ENCODE measurements around the gene CXCR2. TPM values are rescaled to one million over a fixed set of nuclear protein-coding genes. Genes with fewer than 3 reads are reported as not detected.

The CXCR2 gene
- under 1 TPM; 0.28 to 0.57 TPM for total RNA-seq

DNA sequence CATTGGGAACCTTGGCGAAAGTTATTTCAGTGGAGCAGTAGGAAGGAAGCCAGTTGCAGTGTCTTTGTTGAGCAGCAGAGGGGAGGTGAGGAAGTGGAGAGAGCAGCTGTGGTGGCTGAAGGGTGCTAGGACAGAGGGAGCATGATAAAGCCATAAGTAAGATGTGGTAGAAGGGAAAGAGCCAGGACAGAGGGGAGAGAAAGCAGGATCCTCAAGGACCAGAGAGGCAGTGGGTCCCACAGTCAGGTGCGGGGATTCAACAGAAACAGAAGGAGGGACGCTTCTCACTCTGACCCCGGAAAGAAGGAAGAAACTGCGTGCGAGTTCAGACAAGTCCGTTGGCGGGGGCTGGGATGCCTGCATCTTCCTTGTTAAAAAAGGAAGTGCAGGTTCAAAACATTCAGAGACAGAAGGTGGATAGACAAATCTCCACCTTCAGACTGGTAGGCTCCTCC is at the start of gene CXCR2:
TSS of gene CXCR2 (plus strand) at position 403 of the 455 bp plus-strand sequence. CDS start 8,774 bp downstream, outside the sequence.
- POLR2A ChIA-PET = interaction anchor here (0.5 kb wide), 1 partner anchor 375 kb away, joined by 3 read pairs; no protein-coding TSS in a partner anchor
- Mint-ChIP-seq H3K4me1 (peaks cover 9% of the 10 kb centered on the region), H3K27me3 (peaks cover 2% of the 10 kb centered on the region), H3K27ac (peak within 1 kb of the TSS; percentile 76), H3K36me3 (no peaks in the 10 kb centered on the region), H3K9me3 (peaks cover 6% of the 10 kb centered on the region), H3K4me3 (peak within 1 kb of the TSS; percentile 61)
- DNase-seq (no peak), ATAC-seq (ENCODE audit: low read depth) (peak; percentile 79)

DNA sequence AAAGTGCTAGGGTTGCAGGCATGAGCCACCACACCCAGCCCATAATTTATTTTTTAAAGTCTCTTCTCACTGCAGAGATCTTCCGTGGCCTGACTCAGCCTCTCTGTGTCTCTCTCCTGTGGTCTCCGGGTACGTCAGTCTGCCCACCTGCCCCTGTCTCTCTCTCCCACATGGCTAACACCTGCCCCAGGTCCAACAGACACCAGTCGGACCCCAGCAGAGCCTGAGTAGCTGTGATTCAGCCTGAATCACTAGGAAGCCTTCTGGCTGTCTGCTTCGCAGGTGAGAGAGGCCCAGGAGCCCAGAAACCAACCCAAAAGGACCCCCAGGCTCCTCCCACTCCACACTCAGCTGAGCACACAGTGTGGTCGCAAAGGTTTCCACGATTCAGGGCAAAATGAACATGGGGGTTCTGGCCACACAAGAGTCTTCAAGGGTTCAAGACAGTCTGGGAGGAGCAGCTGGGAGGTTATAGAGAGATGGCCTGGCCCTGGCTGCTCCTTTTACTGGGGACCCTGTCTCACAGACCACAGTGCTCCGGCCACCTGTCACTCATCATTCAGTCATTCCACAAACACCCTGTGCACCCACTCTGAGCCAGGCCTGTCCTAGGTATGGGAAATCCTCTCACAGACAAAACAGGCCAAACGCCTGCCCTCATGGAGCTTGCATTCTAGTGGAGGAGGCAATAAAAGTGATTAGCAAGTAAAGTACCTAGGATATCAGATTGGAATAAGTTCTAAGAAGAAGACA is 48.2 kb upstream of the CXCR2 start:
- no peaks in the 10 kb centered on the region for H3K27me3 Mint-ChIP-seq
- DNase-seq = no peak
- no peak overlapping the region for H3K4me3 Mint-ChIP-seq
- H3K36me3 Mint-ChIP-seq = no peaks in the 10 kb centered on the region
- POLR2A ChIA-PET = no interaction called here
- ATAC-seq (ENCODE audit: low read depth) = no peak
- H3K9me3 Mint-ChIP-seq = peaks cover 2% of the 10 kb centered on the region
- H3K4me1 Mint-ChIP-seq = peaks cover 1% of the 10 kb centered on the region
- H3K27ac Mint-ChIP-seq = no peak overlapping the region

DNA sequence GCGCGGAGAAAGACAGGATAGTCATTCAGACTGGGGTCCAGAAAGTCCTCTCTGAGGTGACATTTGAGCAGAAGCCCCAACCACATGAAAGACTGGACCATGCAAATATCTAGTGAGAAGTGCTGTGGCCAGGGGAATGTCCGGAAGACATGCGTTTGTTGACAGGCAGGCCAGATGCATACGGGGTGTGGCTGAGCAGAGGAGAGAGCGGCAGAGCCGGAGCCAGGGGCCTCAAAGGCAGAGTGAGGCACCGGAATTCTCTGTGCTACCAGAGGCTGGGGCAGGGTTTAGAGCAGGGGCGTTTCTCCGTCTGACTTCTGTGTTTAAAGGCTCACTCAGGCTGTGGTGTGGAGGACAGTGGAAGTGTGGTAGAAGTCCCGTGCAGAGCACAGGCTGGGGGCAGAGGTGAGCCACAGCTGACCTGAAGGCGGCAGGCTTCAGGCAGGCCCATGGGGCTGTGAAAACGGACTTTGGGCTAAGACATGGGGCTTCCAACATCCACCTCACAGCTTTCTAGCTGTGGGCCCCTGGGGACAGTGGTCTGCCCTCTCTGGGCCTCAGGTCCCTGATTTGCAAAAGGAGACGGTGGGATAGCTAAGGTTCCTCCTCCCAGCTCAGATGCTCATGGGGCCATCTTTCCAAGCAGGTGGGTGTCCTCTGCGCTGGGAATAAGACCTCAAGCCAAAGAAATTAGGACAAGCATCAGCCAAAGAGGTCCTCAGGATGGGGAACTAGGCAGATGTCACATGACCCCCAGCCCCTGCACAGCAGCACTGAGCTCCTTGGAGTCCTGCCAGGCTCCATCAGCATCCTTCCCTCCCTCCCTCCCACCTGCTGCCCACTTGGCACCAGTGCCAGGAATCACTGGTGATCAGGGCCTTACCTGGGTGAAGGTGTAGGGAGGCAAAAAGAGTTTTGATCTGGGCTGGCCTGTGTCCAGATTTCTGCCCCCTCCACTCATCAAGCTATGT is 45.6 kb upstream of the CXCR2 start:
- POLR2A ChIA-PET = no interaction called here
- no peak for DNase-seq
- Mint-ChIP-seq H3K27me3 (no peaks in the 10 kb centered on the region), H3K27ac (no peak overlapping the region), H3K9me3 (peaks cover 3% of the 10 kb centered on the region), H3K36me3 (peaks cover 2% of the 10 kb centered on the region), H3K4me1 (peaks cover 1% of the 10 kb centered on the region), H3K4me3 (no peak overlapping the region)
- no peak for ATAC-seq (ENCODE audit: low read depth)

DNA sequence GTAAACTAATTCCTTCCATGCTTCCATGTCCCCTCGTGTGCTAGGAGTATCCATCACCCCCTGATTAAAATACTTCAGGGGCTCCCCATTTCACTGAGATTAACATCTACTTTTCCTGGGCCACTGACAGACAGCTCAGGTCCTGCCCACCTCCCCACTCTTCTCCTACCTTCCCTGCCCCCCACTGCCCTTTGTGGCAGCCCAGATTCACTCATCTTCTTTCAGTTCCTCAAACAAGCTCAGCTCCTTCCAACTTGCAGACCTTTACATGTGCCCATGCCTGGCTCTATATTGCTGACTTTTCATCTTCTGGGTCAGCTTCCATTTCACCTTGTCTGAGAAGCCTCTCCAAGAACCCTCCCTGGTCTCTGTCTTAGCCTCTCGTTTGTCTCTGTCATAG is 44.8 kb upstream of the CXCR2 start:
- Mint-ChIP-seq H3K27me3 (no peaks in the 10 kb centered on the region), H3K9me3 (peaks cover 5% of the 10 kb centered on the region), H3K27ac (no peak overlapping the region), H3K36me3 (peaks cover 4% of the 10 kb centered on the region), H3K4me1 (peaks cover 1% of the 10 kb centered on the region), H3K4me3 (no peak overlapping the region)
- DNase-seq (no peak), ATAC-seq (ENCODE audit: low read depth) (no peak)
- POLR2A ChIA-PET = no interaction called here

DNA sequence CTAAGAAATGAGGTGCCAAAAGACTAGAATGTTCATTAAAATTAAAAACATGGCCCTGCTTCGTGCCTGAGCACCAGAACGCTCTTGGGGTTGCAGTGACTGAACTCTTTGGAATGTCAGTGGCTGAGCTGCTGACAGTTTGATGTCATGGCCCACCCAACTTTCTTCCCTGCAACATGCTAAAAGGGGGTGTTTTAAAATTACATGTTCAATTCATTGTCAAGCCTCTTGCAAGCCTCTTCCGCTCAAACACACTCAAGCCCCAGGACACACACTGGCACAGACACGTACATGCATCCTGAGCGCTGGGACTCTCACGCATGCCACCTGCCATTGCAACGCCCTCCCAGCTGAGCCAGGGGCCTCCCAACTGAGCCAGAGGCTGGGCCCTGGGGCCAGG is 44.1 kb upstream of the CXCR2 start:
- DNase-seq = no peak
- H3K27me3 Mint-ChIP-seq = peaks cover 6% of the 10 kb centered on the region
- H3K4me3 Mint-ChIP-seq = no peak overlapping the region
- ATAC-seq (ENCODE audit: low read depth) = no peak
- H3K4me1 Mint-ChIP-seq = peaks cover 1% of the 10 kb centered on the region
- H3K9me3 Mint-ChIP-seq = peaks cover 11% of the 10 kb centered on the region
- peaks cover 9% of the 10 kb centered on the region for H3K36me3 Mint-ChIP-seq
- POLR2A ChIA-PET = no interaction called here
- H3K27ac Mint-ChIP-seq = no peak overlapping the region

DNA sequence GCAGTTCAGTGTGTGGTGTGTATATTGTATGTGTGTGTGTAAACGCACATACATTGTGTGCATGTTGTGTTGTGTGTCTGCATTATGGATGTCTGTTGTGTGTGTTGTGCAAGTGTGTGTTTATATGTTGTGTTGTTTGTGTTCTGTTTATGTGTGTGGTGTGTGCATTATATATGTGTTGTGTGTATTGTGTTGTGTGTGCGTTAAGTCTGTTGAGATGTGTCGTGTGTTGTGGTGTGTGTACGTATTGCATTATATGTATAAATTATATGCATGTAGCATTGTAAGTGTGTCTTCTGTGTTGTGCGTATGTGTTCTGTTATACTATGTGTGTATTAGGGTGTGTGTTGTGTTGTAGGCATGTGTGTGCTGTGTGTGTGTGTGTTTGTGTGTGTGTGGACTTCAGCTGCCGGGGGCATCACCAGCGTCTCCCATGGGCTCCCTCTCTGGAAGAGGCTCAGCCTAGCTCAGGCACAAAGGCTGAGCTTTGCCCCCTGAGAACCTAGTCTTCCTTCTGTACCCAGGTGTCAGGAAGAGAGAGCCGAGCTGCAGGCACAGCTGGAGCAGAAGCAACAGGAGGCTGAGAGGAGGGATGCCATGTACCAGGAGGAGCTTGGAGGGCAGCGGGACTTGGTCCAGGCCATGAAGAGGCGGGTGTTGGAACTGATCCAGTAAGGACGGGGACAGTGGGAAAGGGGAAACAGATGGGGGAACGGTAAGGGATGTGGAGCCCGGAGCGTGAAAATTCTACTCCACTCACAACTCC is 43.1 kb upstream of the CXCR2 start:
- DNase-seq = no peak
- Mint-ChIP-seq H3K9me3 (peaks cover 12% of the 10 kb centered on the region), H3K27me3 (peaks cover 6% of the 10 kb centered on the region), H3K36me3 (peaks cover 10% of the 10 kb centered on the region), H3K4me1 (no peaks in the 10 kb centered on the region), H3K27ac (no peak overlapping the region), H3K4me3 (no peak overlapping the region)
- ATAC-seq (ENCODE audit: low read depth) = no peak
- POLR2A ChIA-PET = no interaction called here

DNA sequence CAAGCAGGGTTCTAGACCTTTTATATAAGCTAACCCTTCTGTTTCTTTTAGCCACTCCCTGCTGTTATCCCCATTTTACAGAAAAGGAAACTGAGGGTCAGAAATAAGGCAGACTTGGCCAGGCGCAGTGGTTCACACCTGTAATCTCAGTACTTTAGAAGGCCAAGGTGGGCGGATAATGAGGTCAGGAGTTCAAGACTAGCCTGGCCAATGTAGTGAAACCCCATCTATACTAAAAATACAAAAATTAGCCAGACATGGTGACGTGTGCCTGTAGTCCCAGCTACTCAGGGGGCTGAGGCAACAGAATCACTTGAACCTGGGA is 42.5 kb upstream of the CXCR2 start:
- POLR2A ChIA-PET = no interaction called here

DNA sequence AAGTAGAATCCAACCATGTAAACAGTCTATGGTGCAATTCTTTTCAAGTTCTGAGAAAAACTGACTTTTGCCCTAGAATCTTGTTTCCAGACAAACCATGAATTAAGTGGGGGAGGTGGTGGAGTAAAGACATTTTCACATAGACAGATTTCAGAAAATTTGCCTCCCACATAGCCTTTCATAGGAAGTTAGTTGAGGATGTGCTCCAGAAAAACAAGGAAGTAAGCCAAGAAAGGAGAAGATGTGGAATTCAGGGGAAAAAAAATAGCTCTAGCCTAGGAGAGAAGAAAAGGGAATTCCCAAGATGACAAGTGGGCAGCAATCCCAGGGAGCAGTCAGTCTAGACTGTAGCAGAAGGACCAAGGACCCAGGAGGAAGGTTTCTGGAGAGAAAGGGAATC is 39.4 kb upstream of the CXCR2 start:
- no peak overlapping the region for H3K4me3 Mint-ChIP-seq
- no peak for DNase-seq
- no peak overlapping the region for H3K27ac Mint-ChIP-seq
- H3K36me3 Mint-ChIP-seq = peaks cover 10% of the 10 kb centered on the region
- H3K9me3 Mint-ChIP-seq = peaks cover 12% of the 10 kb centered on the region
- no peak for ATAC-seq (ENCODE audit: low read depth)
- H3K4me1 Mint-ChIP-seq = no peaks in the 10 kb centered on the region
- POLR2A ChIA-PET = no interaction called here
- peaks cover 8% of the 10 kb centered on the region for H3K27me3 Mint-ChIP-seq

More for the DNA sequence above, 42.5 kb upstream of the CXCR2 start:
- Mint-ChIP-seq H3K4me3 (no peak overlapping the region), H3K9me3 (peaks cover 12% of the 10 kb centered on the region), H3K27ac (no peak overlapping the region), H3K4me1 (no peaks in the 10 kb centered on the region), H3K27me3 (peaks cover 6% of the 10 kb centered on the region), H3K36me3 (peaks cover 10% of the 10 kb centered on the region)
- ATAC-seq (ENCODE audit: low read depth) (no peak), DNase-seq (no peak)

DNA sequence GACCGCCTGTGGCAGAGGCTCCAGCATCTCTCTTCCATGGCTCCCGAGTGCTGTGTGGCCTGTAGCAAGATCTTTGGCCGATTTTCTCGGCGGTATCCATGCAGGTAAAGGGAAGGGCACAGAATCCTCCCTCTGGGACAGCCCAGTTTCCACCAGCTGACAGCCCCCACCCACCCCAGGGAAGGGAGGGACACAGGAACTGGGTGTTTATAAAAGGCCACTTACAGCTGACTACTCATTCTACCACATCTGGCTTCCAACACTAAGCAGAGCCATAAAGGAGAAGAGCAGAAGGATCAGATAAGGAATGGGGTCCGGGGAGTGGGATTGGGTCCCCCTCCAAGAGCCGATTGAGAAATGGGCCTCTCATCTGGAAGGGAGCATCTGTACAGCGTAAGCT is 36.6 kb upstream of the CXCR2 start:
- POLR2A ChIA-PET = no interaction called here
- no peak for ATAC-seq (ENCODE audit: low read depth)
- DNase-seq = no peak
- Mint-ChIP-seq H3K4me1 (no peaks in the 10 kb centered on the region), H3K4me3 (no peak overlapping the region), H3K9me3 (peaks cover 9% of the 10 kb centered on the region), H3K27ac (no peak overlapping the region), H3K27me3 (peaks cover 14% of the 10 kb centered on the region), H3K36me3 (peaks cover 11% of the 10 kb centered on the region)

DNA sequence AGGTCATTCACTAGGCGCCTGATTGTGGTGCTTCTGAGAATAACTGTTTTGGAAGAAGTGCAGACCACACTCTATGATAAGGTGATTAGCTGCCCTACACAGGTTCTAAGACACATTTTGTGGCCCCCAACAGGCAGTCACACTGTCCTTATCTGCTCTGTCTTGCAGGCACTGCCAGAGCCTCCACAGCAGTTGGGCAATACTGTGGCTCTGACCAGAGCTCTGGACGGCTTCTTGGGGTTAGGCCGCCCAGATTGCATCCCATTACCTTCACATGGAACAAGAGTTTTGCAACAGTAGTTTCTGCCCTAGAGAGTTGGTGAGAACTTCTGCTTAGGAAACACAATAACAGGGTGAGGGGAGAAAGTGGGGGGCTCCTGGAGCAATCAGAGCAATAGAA is 34.1 kb upstream of the CXCR2 start:
- no peaks in the 10 kb centered on the region for H3K9me3 Mint-ChIP-seq
- H3K27ac Mint-ChIP-seq = no peak overlapping the region
- no peaks in the 10 kb centered on the region for H3K4me1 Mint-ChIP-seq
- no peak for ATAC-seq (ENCODE audit: low read depth)
- H3K27me3 Mint-ChIP-seq = peaks cover 7% of the 10 kb centered on the region
- no peak overlapping the region for H3K4me3 Mint-ChIP-seq
- H3K36me3 Mint-ChIP-seq = peaks cover 2% of the 10 kb centered on the region
- no peak for DNase-seq
- POLR2A ChIA-PET = no interaction called here

DNA sequence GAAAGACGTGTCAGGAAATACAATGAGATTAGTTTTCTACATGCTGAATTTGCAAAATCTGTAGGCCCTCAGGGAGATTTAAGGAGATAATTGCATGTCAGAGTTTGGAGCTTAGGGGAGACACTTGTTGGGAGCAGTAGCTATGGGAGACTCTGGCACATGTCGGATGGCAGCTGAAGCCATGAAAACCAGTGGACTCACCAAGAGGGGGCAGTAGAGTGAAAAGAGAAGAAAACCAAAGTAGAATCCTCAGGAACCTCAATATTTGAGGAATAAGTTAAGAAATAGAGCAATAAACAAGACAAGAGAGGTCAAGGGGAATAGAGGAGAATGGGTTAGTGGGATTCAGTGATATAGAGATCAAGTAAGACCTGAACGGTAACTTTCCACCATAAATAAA is 31.9 kb upstream of the CXCR2 start:
- H3K9me3 Mint-ChIP-seq = no peaks in the 10 kb centered on the region
- no peak overlapping the region for H3K27ac Mint-ChIP-seq
- POLR2A ChIA-PET = no interaction called here

DNA sequence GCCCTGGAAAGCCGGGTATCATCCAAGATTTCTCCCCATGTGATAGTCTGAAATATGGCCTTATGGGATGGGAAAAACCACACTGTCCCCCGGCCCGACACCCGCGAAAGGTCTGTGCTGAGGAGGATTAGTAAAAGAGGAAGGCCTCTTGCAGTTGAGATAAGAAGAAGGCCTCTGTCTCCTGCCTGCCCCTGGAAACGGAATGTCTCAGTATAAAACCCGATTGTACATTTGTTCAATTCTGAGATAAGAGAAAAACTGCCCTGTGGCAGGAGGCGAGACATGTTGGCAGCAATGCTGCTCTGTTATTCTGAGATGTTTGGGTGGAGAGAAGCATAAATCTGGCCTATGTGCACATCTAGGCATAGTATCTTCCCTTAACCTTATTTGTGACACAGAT is 30.0 kb upstream of the CXCR2 start:
- Mint-ChIP-seq H3K27ac (no peak overlapping the region), H3K36me3 (peaks cover 2% of the 10 kb centered on the region), H3K9me3 (peaks cover 1% of the 10 kb centered on the region), H3K4me3 (no peak overlapping the region), H3K4me1 (no peaks in the 10 kb centered on the region), H3K27me3 (peaks cover 22% of the 10 kb centered on the region)
- no peak for DNase-seq
- ATAC-seq (ENCODE audit: low read depth) = no peak
- POLR2A ChIA-PET = no interaction called here

More for the DNA sequence above, 31.9 kb upstream of the CXCR2 start:
- DNase-seq = no peak
- Mint-ChIP-seq H3K27me3 (peaks cover 12% of the 10 kb centered on the region), H3K36me3 (peaks cover 2% of the 10 kb centered on the region), H3K4me3 (no peak overlapping the region), H3K4me1 (no peaks in the 10 kb centered on the region)
- ATAC-seq (ENCODE audit: low read depth) = no peak

DNA sequence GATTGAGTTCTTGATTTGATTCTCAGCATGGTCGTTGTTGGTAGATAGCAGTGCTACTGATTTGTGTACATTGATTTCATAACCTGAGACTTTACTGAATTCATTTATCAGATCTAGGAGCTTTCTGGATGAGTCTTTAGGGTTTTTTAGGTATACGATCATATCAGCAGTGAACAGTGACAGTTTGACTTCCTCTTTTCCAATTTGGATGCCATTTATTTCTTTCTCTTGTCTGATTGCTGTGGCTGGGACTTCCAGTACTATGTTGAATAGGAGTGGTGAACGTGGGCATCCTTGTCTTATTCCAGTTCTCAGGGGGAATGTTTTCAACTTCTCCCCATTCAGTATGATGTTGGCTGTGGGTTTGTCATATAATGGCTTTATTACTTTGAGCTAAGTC is 27.9 kb upstream of the CXCR2 start:
- POLR2A ChIA-PET = no interaction called here
- no peaks in the 10 kb centered on the region for H3K4me1 Mint-ChIP-seq
- no peak for ATAC-seq (ENCODE audit: low read depth)
- H3K27ac Mint-ChIP-seq = no peak overlapping the region
- no peak for DNase-seq
- H3K4me3 Mint-ChIP-seq = no peak overlapping the region
- peaks cover 2% of the 10 kb centered on the region for H3K36me3 Mint-ChIP-seq
- peaks cover 1% of the 10 kb centered on the region for H3K9me3 Mint-ChIP-seq
- H3K27me3 Mint-ChIP-seq = peaks cover 26% of the 10 kb centered on the region
